ENCODE measurements around the gene CTSA. TPM values are rescaled to one million over a fixed set of nuclear protein-coding genes. Genes with fewer than 3 reads are reported as not detected.

CTSA gene
- total RNA-seq, 1 donor from 2014 or later = 69.0 TPM

DNA sequence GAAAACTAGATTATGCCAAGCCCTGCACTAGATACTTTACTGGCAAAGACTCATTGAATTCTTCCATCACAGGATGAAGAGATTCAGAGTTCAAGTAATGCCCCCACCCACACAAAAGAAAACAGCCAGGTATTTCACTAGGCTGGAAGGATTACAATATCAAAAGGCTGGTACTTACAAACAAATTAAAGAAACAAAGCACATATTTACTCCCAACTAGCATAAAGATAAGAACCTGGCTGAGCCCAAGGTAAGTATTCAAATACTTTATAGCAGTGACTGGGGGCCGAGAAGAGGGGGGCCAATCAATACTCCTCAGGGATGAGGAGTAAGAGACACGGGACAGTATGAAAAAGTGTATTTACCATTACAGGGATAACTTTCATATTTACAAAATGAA is 37.7 kb upstream of the CTSA start:
- Mint-ChIP-seq H3K27me3 (ENCODE audit: low read depth, unreplicated experiment) (no peaks in the 10 kb centered on the region), H3K4me3 (ENCODE audit: unreplicated experiment) (no peak overlapping the region)
- H3K4me2 ChIP-seq (ENCODE audit: low read length) = no peak overlapping the region

DNA sequence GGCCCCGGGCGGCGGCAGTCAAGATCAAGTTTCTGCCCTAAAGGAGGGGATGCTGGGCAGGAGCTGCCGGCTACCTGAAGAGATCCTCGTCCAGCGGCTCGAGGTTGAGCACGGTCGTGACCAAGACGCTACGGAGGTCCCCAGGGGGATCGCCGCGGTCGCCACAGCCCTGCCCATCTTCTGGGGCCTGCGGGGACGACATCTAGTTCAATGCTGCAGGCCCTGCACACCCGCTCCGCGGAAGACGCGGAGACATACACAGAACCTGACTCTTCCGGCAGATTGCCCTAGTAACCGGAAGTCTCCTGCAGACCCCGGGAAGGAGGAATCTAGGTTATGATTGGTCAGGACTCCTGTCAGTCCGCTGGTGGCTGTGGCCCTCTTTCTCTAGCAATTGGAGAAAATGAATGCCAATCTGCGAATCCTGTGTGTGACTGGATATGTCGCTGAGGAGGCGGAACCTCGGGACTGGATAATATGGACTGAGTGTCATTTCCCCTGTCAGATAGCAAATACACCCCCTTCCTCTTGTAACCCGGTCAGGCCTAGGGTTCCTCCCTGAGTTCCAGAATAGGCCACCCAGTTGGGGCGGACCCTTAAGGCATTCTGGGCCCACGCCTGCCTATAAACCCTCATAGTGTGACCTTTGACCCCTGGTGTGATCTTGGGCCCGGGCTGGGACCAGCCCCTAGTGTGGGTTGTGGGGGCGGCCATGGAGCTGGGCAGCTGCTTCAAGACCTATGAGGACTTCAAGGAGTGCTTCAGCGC is 33.8 kb upstream of the CTSA start, which contains the start of the genes ACOT8 and ZSWIM3:
Gene ACOT8 (minus strand): TSS at position 279 of the 768 bp plus-strand sequence. CDS start 77 bp downstream, at position 202.
Gene ZSWIM3 (plus strand): TSS at position 501 of the 768 bp plus-strand sequence. CDS start 212 bp downstream, at position 713.
- Mint-ChIP-seq H3K36me3 (ENCODE audit: low read depth, unreplicated experiment) (peaks cover 10% of the 10 kb centered on the region), H3K27ac (ENCODE audit: unreplicated experiment) (peak within 1 kb of the TSS; percentile 79), H3K4me3 (ENCODE audit: unreplicated experiment) (peak within 1 kb of the TSS; percentile 96), H3K9me3 (ENCODE audit: unreplicated experiment) (no peaks in the 10 kb centered on the region), H3K4me1 (ENCODE audit: low read depth, unreplicated experiment) (peaks cover 13% of the 10 kb centered on the region), H3K27me3 (ENCODE audit: low read depth, unreplicated experiment) (no peaks in the 10 kb centered on the region)
- Histone ChIP-seq H3K27me3 (ENCODE audit: insufficient read depth, low read length) (no peaks in the 10 kb centered on the region), H3K9me3 (ENCODE audit: insufficient read depth, low read depth, low read length) (no peaks in the 10 kb centered on the region), H3K27ac (ENCODE audit: low read depth, low read length) (peak within 1 kb of the TSS; percentile 58), H3K36me3 (ENCODE audit: insufficient read depth, low read length) (no peaks in the 10 kb centered on the region), H3K79me2 (ENCODE audit: insufficient read depth, low read length) (peaks cover 26% of the 10 kb centered on the region), H3K9ac (ENCODE audit: low read length) (peak within 1 kb of the TSS; percentile 89), H4K20me1 (ENCODE audit: insufficient read depth, low read length) (peaks cover 10% of the 10 kb centered on the region), H2AFZ (ENCODE audit: low read depth, low read length) (peak within 1 kb of the TSS; percentile 83), H3K4me2 (ENCODE audit: low read length) (peak within 1 kb of the TSS; percentile 94), H3K4me3 (ENCODE audit: insufficient read depth, low read depth, low read length) (peak within 1 kb of the TSS; percentile 90), H3K4me1 (ENCODE audit: insufficient read depth, low read length) (peaks cover 24% of the 10 kb centered on the region)
- FAIRE-seq (peak; percentile 60), DNase-seq (ENCODE audit: low read depth) (peak; percentile 100)
- no peak for TF ChIP-seq EZH2 (IDR thresholded peaks at IDR 0.05; ENCODE audit: insufficient read depth, low read length)
- TF ChIP-seq, protein P1, sequence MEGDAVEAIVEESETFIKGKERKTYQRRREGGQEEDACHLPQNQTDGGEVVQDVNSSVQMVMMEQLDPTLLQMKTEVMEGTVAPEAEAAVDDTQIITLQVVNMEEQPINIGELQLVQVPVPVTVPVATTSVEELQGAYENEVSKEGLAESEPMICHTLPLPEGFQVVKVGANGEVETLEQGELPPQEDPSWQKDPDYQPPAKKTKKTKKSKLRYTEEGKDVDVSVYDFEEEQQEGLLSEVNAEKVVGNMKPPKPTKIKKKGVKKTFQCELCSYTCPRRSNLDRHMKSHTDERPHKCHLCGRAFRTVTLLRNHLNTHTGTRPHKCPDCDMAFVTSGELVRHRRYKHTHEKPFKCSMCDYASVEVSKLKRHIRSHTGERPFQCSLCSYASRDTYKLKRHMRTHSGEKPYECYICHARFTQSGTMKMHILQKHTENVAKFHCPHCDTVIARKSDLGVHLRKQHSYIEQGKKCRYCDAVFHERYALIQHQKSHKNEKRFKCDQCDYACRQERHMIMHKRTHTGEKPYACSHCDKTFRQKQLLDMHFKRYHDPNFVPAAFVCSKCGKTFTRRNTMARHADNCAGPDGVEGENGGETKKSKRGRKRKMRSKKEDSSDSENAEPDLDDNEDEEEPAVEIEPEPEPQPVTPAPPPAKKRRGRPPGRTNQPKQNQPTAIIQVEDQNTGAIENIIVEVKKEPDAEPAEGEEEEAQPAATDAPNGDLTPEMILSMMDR (IDR thresholded peaks at IDR 0.05; ENCODE audit: insufficient read depth, low read depth, low read length) = no peak

More for the DNA sequence above, 37.7 kb upstream of the CTSA start:
- Histone ChIP-seq H3K4me1 (ENCODE audit: insufficient read depth, low read length) (peaks cover 18% of the 10 kb centered on the region), H3K4me3 (ENCODE audit: insufficient read depth, low read depth, low read length) (no peak overlapping the region), H3K9ac (ENCODE audit: low read length) (no peak overlapping the region), H3K27me3 (ENCODE audit: insufficient read depth, low read length) (no peaks in the 10 kb centered on the region), H3K79me2 (ENCODE audit: insufficient read depth, low read length) (peaks cover 26% of the 10 kb centered on the region), H3K27ac (ENCODE audit: low read depth, low read length) (no peak overlapping the region), H2AFZ (ENCODE audit: low read depth, low read length) (no peak overlapping the region), H3K36me3 (ENCODE audit: insufficient read depth, low read length) (no peaks in the 10 kb centered on the region), H4K20me1 (ENCODE audit: insufficient read depth, low read length) (peaks cover 12% of the 10 kb centered on the region), H3K9me3 (ENCODE audit: insufficient read depth, low read depth, low read length) (no peaks in the 10 kb centered on the region)
- no peaks in the 10 kb centered on the region for H3K9me3 Mint-ChIP-seq (ENCODE audit: unreplicated experiment)
- peaks cover 15% of the 10 kb centered on the region for H3K36me3 Mint-ChIP-seq (ENCODE audit: low read depth, unreplicated experiment)
- FAIRE-seq (no peak), DNase-seq (ENCODE audit: low read depth) (no peak)
- H3K27ac Mint-ChIP-seq (ENCODE audit: unreplicated experiment) = no peak overlapping the region
- TF ChIP-seq, protein P1 (IDR thresholded peaks at IDR 0.05; ENCODE audit: insufficient read depth, low read depth, low read length) = no peak
- TF ChIP-seq EZH2 (IDR thresholded peaks at IDR 0.05; ENCODE audit: insufficient read depth, low read length) = no peak
- H3K4me1 Mint-ChIP-seq (ENCODE audit: low read depth, unreplicated experiment) = no peaks in the 10 kb centered on the region

DNA sequence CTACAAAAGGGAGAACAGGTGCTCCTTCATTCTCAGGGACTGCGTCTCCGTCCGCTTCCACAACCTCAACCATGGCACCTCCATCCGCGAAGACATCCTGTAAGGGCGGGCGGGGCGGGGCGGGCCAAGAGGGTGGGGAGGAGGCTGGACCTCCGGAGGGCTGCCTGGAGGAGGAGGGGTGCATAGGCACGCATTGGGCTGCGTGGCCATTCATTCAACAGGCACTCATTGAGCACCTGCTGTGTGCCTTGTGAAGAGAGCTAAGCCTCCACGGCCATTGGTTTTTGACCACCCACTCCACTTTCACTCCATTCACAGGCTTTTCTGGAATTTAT is 33.3 kb upstream of the CTSA start:
- peaks cover 13% of the 10 kb centered on the region for H3K4me1 Mint-ChIP-seq (ENCODE audit: low read depth, unreplicated experiment)
- H3K27ac ChIP-seq (ENCODE audit: low read depth, low read length) = no peak overlapping the region

More for the DNA sequence above, 33.3 kb upstream of the CTSA start:
- TF ChIP-seq, protein P1 (IDR thresholded peaks at IDR 0.05; ENCODE audit: insufficient read depth, low read depth, low read length) = no peak
- no peak for TF ChIP-seq EZH2 (IDR thresholded peaks at IDR 0.05; ENCODE audit: insufficient read depth, low read length)
- Mint-ChIP-seq H3K27ac (ENCODE audit: unreplicated experiment) (peak overlapping the region; percentile 79), H3K36me3 (ENCODE audit: low read depth, unreplicated experiment) (peaks cover 10% of the 10 kb centered on the region), H3K27me3 (ENCODE audit: low read depth, unreplicated experiment) (no peaks in the 10 kb centered on the region), H3K9me3 (ENCODE audit: unreplicated experiment) (no peaks in the 10 kb centered on the region), H3K4me3 (ENCODE audit: unreplicated experiment) (peak overlapping the region; percentile 96)
- H3K79me2 ChIP-seq (ENCODE audit: insufficient read depth, low read length) = peaks cover 26% of the 10 kb centered on the region
- no peak for FAIRE-seq
- H3K9ac ChIP-seq (ENCODE audit: low read length) = peak overlapping the region; percentile 89
- peaks cover 10% of the 10 kb centered on the region for H4K20me1 ChIP-seq (ENCODE audit: insufficient read depth, low read length)
- no peaks in the 10 kb centered on the region for H3K36me3 ChIP-seq (ENCODE audit: insufficient read depth, low read length)
- peak overlapping the region; percentile 76 for H2AFZ ChIP-seq (ENCODE audit: low read depth, low read length)
- DNase-seq (ENCODE audit: low read depth) = no peak
- peak overlapping the region; percentile 90 for H3K4me3 ChIP-seq (ENCODE audit: insufficient read depth, low read depth, low read length)
- no peaks in the 10 kb centered on the region for H3K9me3 ChIP-seq (ENCODE audit: insufficient read depth, low read depth, low read length)
- peaks cover 24% of the 10 kb centered on the region for H3K4me1 ChIP-seq (ENCODE audit: insufficient read depth, low read length)
- no peaks in the 10 kb centered on the region for H3K27me3 ChIP-seq (ENCODE audit: insufficient read depth, low read length)
- peak overlapping the region; percentile 94 for H3K4me2 ChIP-seq (ENCODE audit: low read length)

Data from astrocyte (in vitro differentiated cells and primary cell).